Breast epithelium (tissue), 3 donors: ENCODE results near the gene PPARD.

ENCODE experiments used
- CTCF ChIP-seq, 3 donors: fragments of 450-650 bp; IDR thresholded peaks; one replicate each; pipeline ENCODE4 v1.5.1; 2016 to 2017; ENCODE audit warnings: antibody characterized with exemption in 3 of 3, mild to moderate bottlenecking in 3 of 3, moderate library complexity in 3 of 3
- POLR2A ChIP-seq: fragments of 450-650 bp; IDR thresholded peaks from one replicate; pipeline ENCODE4 v1.6.1; 2016; ENCODE audit warnings: antibody characterized with exemption, mild to moderate bottlenecking, moderate library complexity
- POLR2AphosphoS5 ChIP-seq, 3 donors: sonication (generic); formaldehyde crosslinking; IDR thresholded peaks; one replicate each; pipeline ENCODE4 v1.6.1; 2017; ENCODE audit warnings: antibody characterized with exemption in 3 of 3

GRCh38 chr6:35377002-35377401 is 34.6 kb downstream of the PPARD start:
- no peak for TF ChIP-seq POLR2A
- no peak for TF ChIP-seq CTCF (IDR thresholded peaks at IDR 0.05)
- TF ChIP-seq POLR2AphosphoS5 (IDR thresholded peaks at IDR 0.05): no peak
